Endometrial microvascular endothelial cells (primary cell): Measurements from ENCODE around the gene AFF2. TPM values are rescaled to one million over a fixed set of nuclear protein-coding genes. Genes with fewer than 3 reads are reported as not detected.

Source experiments
- in situ Hi-C: cut with HindIII; loops from 2 replicates; pipeline ENCODE4 v1.10.0; 2017; ENCODE audit warnings: low sequenced_read_pairs, low pct_unique_long_range_greater_than_20kb; ENCODE audit errors: inconsistent ontology term
- total RNA-seq: library from RNA; depleted of rRNA; stranded (reverse); fragments of >200 nt; gene quantifications from one replicate; pipeline ENCODE4 v1.2.3, GENCODE V29; 2015; ENCODE audit errors: inconsistent ontology term

Gene AFF2
- total RNA-seq, 1 donor from 2014 or later = 0.19 TPM

- in situ Hi-C loops = no loop called here
These were observed 172.1 kb downstream of the AFF2 start for GRCh38 chrX:148672517-148672916.

GRCh38 chrX:148681605-148682004 lies 181.2 kb downstream of the AFF2 start:
- in situ Hi-C loops = no loop called here

GRCh38 chrX:148682206-148682605 lies 181.8 kb downstream of the AFF2 start:
- in situ Hi-C loops = no loop called here

- in situ Hi-C loops = no loop called here
These were observed 191.0 kb downstream of the AFF2 start for GRCh38 chrX:148691456-148691855.

GRCh38 chrX:148695255-148695654 lies 194.8 kb downstream of the AFF2 start:
- in situ Hi-C loops = no loop called here

- in situ Hi-C loops = no loop called here
These were observed 197.8 kb downstream of the AFF2 start for GRCh38 chrX:148698221-148698620.

GRCh38 chrX:148700021-148700420 lies 199.6 kb downstream of the AFF2 start:
- in situ Hi-C loops = no loop called here

- in situ Hi-C loops = no loop called here
These were observed 213.6 kb downstream of the AFF2 start for GRCh38 chrX:148713981-148714380.

- in situ Hi-C loops = no loop called here
These were observed 214.9 kb downstream of the AFF2 start for GRCh38 chrX:148715361-148715760.

- in situ Hi-C loops = no loop called here
These were observed 222.5 kb downstream of the AFF2 start for GRCh38 chrX:148722966-148723365.

- in situ Hi-C loops = no loop called here
These were observed 223.1 kb downstream of the AFF2 start for GRCh38 chrX:148723551-148723950.

GRCh38 chrX:148728901-148729300 lies 228.5 kb downstream of the AFF2 start:
- in situ Hi-C loops = no loop called here

GRCh38 chrX:148732743-148733142 lies 232.3 kb downstream of the AFF2 start:
- in situ Hi-C loops = no loop called here

- in situ Hi-C loops = no loop called here
These were observed 241.0 kb downstream of the AFF2 start for GRCh38 chrX:148741441-148741840.

GRCh38 chrX:148755111-148755510 lies 254.7 kb downstream of the AFF2 start:
- in situ Hi-C loops = no loop called here

- in situ Hi-C loops = no loop called here
These were observed 263.5 kb downstream of the AFF2 start for GRCh38 chrX:148763896-148764295.

GRCh38 chrX:148768296-148768695 lies 267.9 kb downstream of the AFF2 start:
- in situ Hi-C loops = no loop called here

GRCh38 chrX:148771440-148771839 lies 271.0 kb downstream of the AFF2 start:
- in situ Hi-C loops = no loop called here

GRCh38 chrX:148774276-148774675 lies 273.9 kb downstream of the AFF2 start:
- in situ Hi-C loops = no loop called here

GRCh38 chrX:148784137-148784536 lies 283.7 kb downstream of the AFF2 start:
- in situ Hi-C loops = no loop called here

GRCh38 chrX:148784856-148785255 lies 284.4 kb downstream of the AFF2 start:
- in situ Hi-C loops = no loop called here

GRCh38 chrX:148785256-148785655 lies 284.8 kb downstream of the AFF2 start:
- in situ Hi-C loops = no loop called here
